Hematopoietic multipotent progenitor cell treated with erythropoietin and hydrocortisone succinate and interleukin-3 and kit ligand, for 6 days (in vitro differentiated cells): Measurements from ENCODE around the gene DNMT3B.
"Not testable (repeated sequence)": the region's sequence is repeated elsewhere in the genome, so short reads cannot be mapped to it uniquely, and the experiment has no call there.

Experiments used
- DNase-seq: peaks from one replicate; pipeline ENCODE4 v3.0.0-alpha.2; 2015

Gene DNMT3B

GRCh38 chr20:32763202-32764004, 1.2 kb downstream of the DNMT3B start:
- peak; percentile 76 for DNase-seq

- peak; percentile 51 for DNase-seq
Observed at GRCh38 chr20:32764005-32764960, 2.1 kb downstream of the DNMT3B start.

- DNase-seq, result not testable (repeated sequence)
Observed at GRCh38 chr20:32765230-32765875, 3.2 kb downstream of the DNMT3B start.

- DNase-seq, result no peak
Observed at GRCh38 chr20:32767418-32768198, 5.4 kb downstream of the DNMT3B start.

GRCh38 chr20:32772046-32772445, 9.9 kb downstream of the DNMT3B start:
- no peak for DNase-seq

- peak; percentile 15 for DNase-seq
Observed at GRCh38 chr20:32773223-32773622, 11.0 kb downstream of the DNMT3B start.

GRCh38 chr20:32773855-32774254, 11.7 kb downstream of the DNMT3B start:
- DNase-seq, result peak; percentile 44

GRCh38 chr20:32775336-32775991, 13.3 kb downstream of the DNMT3B start:
- DNase-seq, result peak; percentile 32

GRCh38 chr20:32777177-32777956, 15.2 kb downstream of the DNMT3B start:
- DNase-seq, result no peak

GRCh38 chr20:32779500-32780211, 17.5 kb downstream of the DNMT3B start:
- no peak for DNase-seq

- no peak for DNase-seq
Observed at GRCh38 chr20:32780278-32780677, 18.1 kb downstream of the DNMT3B start.

GRCh38 chr20:32780749-32781655, 18.8 kb downstream of the DNMT3B start:
- no peak for DNase-seq

- no peak for DNase-seq
Observed at GRCh38 chr20:32784369-32785080, 22.3 kb downstream of the DNMT3B start.

- no peak for DNase-seq
Observed at GRCh38 chr20:32786059-32786760, 24.0 kb downstream of the DNMT3B start.

GRCh38 chr20:32787168-32787567, 25.0 kb downstream of the DNMT3B start:
- DNase-seq, result no peak

GRCh38 chr20:32789896-32790750, 27.9 kb downstream of the DNMT3B start:
- DNase-seq, result peak; percentile 83

- no peak for DNase-seq
Observed at GRCh38 chr20:32790751-32791057, 28.5 kb downstream of the DNMT3B start.
